Measurements from ENCODE around the gene CLEC7A.

GRCh38 chr12:10073261-10073660, 56.7 kb downstream of the CLEC7A start:
- TF ChIP-seq ZNF41 (CRISPR knock-in tag; conservative IDR thresholded peaks at IDR 0.05) (no peak), CTCF (IDR thresholded peaks at IDR 0.05 in 2 of 3, conservative IDR thresholded peaks at IDR 0.05 in 1 of 3; ENCODE audit: insufficient read depth in 2 of 3, low read depth in 1 of 3, low read length in 3 of 3) (no peak), BDP1 (IDR thresholded peaks at IDR 0.05; ENCODE audit: insufficient read depth, insufficient read length) (no peak), CBX2 (IDR thresholded peaks at IDR 0.05; ENCODE audit: insufficient read depth, low read length, poor library complexity, severe bottlenecking) (no peak), ZFPM2 (CRISPR knock-in tag; IDR thresholded peaks at IDR 0.05) (no peak)

Measured in K562 (cell line).